Gastrocnemius medialis (tissue), 4 donors: ENCODE data around the gene EPB42.

Experiments used
- POLR2A ChIP-seq, 2 donors: fragments of 450-650 bp; IDR thresholded peaks; one replicate each; pipeline ENCODE4 v1.6.1; 2017; ENCODE audit warnings: antibody characterized with exemption in 2 of 2, mild to moderate bottlenecking in 2 of 2, moderate library complexity in 2 of 2
- TF ChIP-seq, protein P1 (sequence below), 5 experiments: fragments of 450-650 bp in 3 of 5; fragments of 200-600 bp in 2 of 5; sonication (generic) in 2 of 5; IDR thresholded peaks in 4 of 5; conservative IDR thresholded peaks in 1 of 5; 1 replicate in 4 of 5; 2 replicates in 1 of 5; pipeline ENCODE4 v1.5.1; 2016 to 2019; ENCODE audit warnings: antibody characterized with exemption in 5 of 5, mild to moderate bottlenecking in 3 of 5, moderate library complexity in 3 of 5

DNA sequence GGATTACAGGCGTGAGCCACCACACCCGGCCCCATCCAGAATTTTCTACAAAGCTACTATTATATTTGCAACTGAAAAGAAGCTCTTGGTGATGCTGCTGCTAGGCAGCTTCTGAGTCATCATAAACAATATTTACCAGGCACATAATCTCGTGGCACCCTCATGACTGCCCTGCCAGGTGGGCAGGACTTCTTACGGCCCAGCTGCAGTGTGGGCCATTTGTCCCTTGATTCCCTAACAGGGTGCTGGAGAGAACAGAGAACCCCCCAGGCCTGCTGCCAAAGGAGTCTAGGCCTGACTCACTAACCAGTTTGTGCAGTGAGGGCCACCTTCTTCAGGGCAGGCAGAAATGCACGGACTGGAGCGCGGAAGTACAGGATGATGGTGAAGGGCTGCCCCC is 4.9 kb downstream of the EPB42 start:
- TF ChIP-seq, protein P1, sequence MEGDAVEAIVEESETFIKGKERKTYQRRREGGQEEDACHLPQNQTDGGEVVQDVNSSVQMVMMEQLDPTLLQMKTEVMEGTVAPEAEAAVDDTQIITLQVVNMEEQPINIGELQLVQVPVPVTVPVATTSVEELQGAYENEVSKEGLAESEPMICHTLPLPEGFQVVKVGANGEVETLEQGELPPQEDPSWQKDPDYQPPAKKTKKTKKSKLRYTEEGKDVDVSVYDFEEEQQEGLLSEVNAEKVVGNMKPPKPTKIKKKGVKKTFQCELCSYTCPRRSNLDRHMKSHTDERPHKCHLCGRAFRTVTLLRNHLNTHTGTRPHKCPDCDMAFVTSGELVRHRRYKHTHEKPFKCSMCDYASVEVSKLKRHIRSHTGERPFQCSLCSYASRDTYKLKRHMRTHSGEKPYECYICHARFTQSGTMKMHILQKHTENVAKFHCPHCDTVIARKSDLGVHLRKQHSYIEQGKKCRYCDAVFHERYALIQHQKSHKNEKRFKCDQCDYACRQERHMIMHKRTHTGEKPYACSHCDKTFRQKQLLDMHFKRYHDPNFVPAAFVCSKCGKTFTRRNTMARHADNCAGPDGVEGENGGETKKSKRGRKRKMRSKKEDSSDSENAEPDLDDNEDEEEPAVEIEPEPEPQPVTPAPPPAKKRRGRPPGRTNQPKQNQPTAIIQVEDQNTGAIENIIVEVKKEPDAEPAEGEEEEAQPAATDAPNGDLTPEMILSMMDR (IDR thresholded peaks at IDR 0.05 in 4 of 5, conservative IDR thresholded peaks at IDR 0.05 in 1 of 5), result no peak
- TF ChIP-seq POLR2A (IDR thresholded peaks at IDR 0.05), result no peak
